GM13977 (cell line): ENCODE measurements around the gene SLC22A4.
A peak's percentile ranks its signal among the peaks of the same experiment; 100 is the strongest.

ENCODE experiments used
- DNase-seq: peaks from one replicate; pipeline ENCODE4 v3.0.0; 2012; ENCODE audit warnings: low spot score
- CTCF ChIP-seq: IDR thresholded peaks from 2 replicates; pipeline ENCODE4 v1.5.1; 2012; ENCODE audit warnings: mild to moderate bottlenecking, control low read depth; ENCODE audit not compliant: insufficient read depth; ENCODE audit errors: extremely low read depth, missing control alignments
- in situ Hi-C: fragments of 300-500 bp; cut with MboI; formaldehyde crosslinking; loops from one replicate; pipeline ENCODE4 v1.12.0; 2022; ENCODE audit warnings: low sequenced_read_pairs, low pct_unique_long_range_greater_than_20kb, mixed read lengths, inconsistent platforms; ENCODE audit not compliant: unreplicated experiment

SLC22A4 gene

DNA sequence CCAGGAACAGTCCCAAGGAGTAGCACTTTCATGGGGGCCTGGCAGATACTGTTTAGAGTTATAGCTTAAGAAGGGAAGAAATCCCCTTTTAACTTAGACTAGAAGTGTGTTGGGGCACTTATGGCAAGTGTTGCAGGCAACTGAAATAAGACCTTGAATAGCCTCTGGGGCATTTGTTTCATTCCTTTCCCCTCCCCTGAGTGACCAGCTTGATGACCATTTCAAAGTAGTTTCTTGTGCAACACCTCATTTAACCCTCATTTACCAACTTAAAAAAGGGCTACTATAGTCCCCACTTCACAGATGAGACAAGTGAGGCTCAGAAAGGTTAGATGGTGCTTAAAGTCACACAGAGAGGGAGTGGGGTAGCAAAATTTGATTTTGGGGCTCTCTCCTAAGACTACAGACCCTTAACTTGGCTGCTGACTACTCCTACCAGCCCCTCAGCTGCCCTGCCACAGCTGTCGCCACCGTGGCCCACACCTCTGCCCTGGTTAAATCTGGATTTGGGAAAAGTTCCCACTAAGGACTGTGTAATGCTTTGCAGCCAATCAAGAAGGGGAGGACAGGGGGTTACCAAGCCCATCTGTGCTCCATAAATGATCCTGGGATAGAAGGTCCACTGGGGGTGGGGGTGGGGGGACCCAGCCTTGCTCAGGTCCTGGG, 31.2 kb upstream of the SLC22A4 start:
- no peak for DNase-seq
- no peak for TF ChIP-seq CTCF
- in situ Hi-C loops: no loop called here

DNA sequence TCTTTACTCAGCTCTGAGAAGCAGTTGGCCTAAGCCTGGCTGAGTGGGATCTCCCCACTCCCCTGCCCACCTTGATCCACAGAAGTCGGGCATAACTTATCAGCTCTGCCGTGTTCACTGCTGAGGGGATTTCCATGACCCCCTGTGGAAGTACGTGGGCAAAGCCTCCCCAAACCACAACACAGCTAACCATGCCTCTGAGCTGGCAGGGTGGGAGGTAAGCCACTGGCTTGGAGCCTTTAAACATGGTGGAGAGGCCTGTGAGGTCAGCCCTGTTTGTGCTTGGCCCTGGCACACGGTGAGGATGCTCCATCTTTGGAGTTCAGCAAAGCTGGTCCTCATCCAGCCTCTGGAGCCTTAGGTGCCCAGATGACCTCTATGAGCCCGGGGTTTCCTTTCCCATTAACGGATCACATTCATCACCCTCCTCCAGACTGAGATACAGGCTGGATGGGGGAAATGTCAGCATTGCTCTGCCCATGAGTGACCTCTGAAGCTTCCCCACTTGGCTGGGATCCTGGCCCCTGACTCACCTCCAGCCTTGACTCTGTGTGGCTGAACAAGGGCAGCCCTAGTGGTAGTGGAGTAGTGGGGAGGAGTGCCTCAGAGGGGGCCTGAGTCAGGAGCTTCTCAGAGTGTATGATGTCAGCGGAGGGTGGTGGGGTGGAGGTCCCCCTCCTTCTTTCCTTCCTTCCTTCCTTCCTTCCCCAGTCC, 30.5 kb upstream of the SLC22A4 start:
- in situ Hi-C loops: no loop called here

GRCh38 chr5:132264546-132265335, 29.5 kb upstream of the SLC22A4 start:
- peak; percentile 23 for DNase-seq
- in situ Hi-C loops: no loop called here

More for the DNA sequence above, 30.5 kb upstream of the SLC22A4 start:
- no peak for TF ChIP-seq CTCF
- peak; percentile 4 for DNase-seq

DNA sequence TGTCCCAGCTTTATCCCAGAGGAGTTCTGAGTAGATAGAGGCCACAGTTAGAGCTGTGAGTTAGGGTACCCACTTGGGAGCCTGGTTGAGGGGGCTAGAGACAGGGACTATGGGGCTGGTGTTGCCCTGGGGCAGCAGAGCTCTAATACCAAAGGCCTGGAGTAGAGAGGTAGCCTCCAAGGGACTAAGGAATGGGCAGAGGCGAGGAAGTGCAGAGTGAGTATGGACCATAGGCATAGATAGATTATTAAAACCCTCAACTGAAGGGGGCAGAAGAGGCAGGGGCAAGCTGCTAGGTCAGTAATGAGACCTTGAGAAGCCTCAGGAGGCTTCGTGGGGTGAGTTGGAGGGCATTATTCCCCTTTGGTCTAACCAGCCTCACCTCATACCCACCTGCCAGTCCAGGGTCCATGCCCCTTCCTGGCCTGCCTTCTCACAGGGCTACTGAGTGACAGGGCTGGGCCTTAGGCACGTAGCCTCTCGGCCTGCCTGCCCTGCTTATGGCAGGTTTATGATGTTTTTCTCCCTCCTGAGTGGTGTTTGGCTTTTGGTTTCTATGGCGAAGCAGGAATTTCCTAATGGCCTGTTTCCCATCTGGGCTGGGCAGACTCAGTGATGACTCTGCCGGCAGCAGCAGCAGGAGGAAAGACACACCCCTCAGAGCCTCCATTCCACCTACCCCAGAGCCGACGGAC, 28.7 kb upstream of the SLC22A4 start:
- DNase-seq: no peak
- TF ChIP-seq CTCF: no peak
- in situ Hi-C loops: no loop called here

More at GRCh38 chr5:132264546-132265335, 29.5 kb upstream of the SLC22A4 start:
- TF ChIP-seq CTCF: no peak

DNA sequence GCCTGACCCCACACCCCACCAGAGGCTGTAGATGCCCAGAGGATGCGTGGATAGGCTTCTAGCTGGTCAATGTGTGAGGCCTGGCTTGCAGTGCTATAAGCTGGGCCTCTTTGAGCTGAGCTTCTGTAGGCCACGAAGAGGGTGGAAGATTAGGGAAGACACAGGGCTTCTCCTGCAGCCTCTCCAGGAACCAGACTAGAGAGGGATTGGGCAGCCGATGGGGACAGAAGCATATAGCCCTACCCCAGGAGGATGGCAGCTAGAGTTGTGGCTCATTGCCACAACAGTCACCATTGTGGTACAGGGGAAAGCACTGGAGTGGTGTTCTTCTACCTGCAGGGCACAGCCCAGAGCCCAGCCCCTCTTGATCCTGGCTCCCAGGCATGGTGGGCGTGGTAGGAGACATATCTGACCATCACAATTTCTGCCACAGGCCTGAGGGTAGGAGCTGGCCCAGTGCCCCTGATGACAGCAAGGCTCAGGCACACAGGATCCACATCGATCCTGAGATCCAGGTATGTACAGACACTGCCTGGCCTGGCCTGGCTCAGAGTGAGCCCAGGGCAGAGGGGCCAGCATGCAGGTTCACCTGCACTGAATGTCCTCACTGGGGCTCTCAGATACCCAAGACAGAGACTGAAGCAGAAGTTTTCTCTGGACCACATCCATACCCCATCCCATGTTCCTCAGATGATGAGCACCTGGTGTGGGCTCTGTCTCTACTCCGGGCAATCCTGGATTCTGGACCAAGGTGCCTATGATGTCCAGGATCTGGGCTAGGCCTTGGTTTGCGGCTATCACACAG, 28.0 kb upstream of the SLC22A4 start:
- TF ChIP-seq CTCF: no peak
- in situ Hi-C loops: no loop called here
- DNase-seq: no peak
